ENCODE measurements around the gene CAV3. TPM values are rescaled to one million over a fixed set of nuclear protein-coding genes. Genes with fewer than 3 reads are reported as not detected.

Gene CAV3
- total RNA-seq, 4 donors from 2014 or later, result not detected

GRCh38 chr3:8768364-8769087 is 34.9 kb downstream of the CAV3 start:
- intact Hi-C loops (cut with DNase I; ENCODE audit: low total_unique reads), result no loop called here
- Histone ChIP-seq H3K36me3 (no peaks in the 10 kb centered on the region), H3K27ac (no peak overlapping the region), H3K9me3 (no peaks in the 10 kb centered on the region), H3K27me3 (peaks cover 0 to 15% of the 10 kb centered on the region in 2 donors), H3K4me3 (no peak overlapping the region), H3K4me1 (peaks cover 0 to 16% of the 10 kb centered on the region in 2 donors)
- no peak for DNase-seq
- TF ChIP-seq POLR2A (IDR thresholded peaks at IDR 0.05) (no peak), CTCF (IDR thresholded peaks at IDR 0.05) (no peak)

- H3K27ac ChIP-seq, result no peak within 1 kb of the TSS
- no peak for TF ChIP-seq POLR2A (IDR thresholded peaks at IDR 0.05)
- peak; percentile 80 to 96 (median 91) for TF ChIP-seq CTCF (IDR thresholded peaks at IDR 0.05)
- H3K4me3 ChIP-seq, result peak within 1 kb of the TSS; percentile 19 to 24
- H3K9me3 ChIP-seq, result no peaks in the 10 kb centered on the region
- H3K27me3 ChIP-seq, result peaks cover 0 to 15% of the 10 kb centered on the region in 2 donors
- DNase-seq, result peak; percentile 24 to 61
- H3K4me1 ChIP-seq, result peaks cover 0 to 16% of the 10 kb centered on the region in 2 donors
- intact Hi-C loops (cut with DNase I; ENCODE audit: low total_unique reads), result no loop called here
- H3K36me3 ChIP-seq, result no peaks in the 10 kb centered on the region
Observed at GRCh38 chr3:8769088-8769822, 35.7 kb downstream of the CAV3 start, which contains the start of gene OXTR. OXTR (minus strand) TSS chr3:8769613; CDS start chr3:8768187, 1,426 bp downstream.

GRCh38 chr3:8773941-8774542 is 40.4 kb downstream of the CAV3 start:
- Histone ChIP-seq H3K27ac (no peak overlapping the region), H3K4me3 (no peak overlapping the region), H3K27me3 (peaks cover 0 to 8% of the 10 kb centered on the region in 2 donors), H3K4me1 (peaks cover 0 to 1% of the 10 kb centered on the region in 2 donors), H3K36me3 (no peaks in the 10 kb centered on the region), H3K9me3 (no peaks in the 10 kb centered on the region)
- TF ChIP-seq CTCF (IDR thresholded peaks at IDR 0.05) (no peak), POLR2A (IDR thresholded peaks at IDR 0.05) (no peak)
- DNase-seq, result no peak
- intact Hi-C loops (cut with DNase I; ENCODE audit: low total_unique reads), result no loop called here

- Histone ChIP-seq H3K36me3 (no peaks in the 10 kb centered on the region), H3K4me3 (no peak overlapping the region), H3K9me3 (no peaks in the 10 kb centered on the region), H3K27ac (no peak overlapping the region), H3K27me3 (peaks cover 0 to 7% of the 10 kb centered on the region in 2 donors), H3K4me1 (no peaks in the 10 kb centered on the region)
- TF ChIP-seq CTCF (IDR thresholded peaks at IDR 0.05) (no peak), POLR2A (IDR thresholded peaks at IDR 0.05) (no peak)
- intact Hi-C loops (cut with DNase I; ENCODE audit: low total_unique reads), result no loop called here
- no peak for DNase-seq
Observed at GRCh38 chr3:8775181-8775580, 41.6 kb downstream of the CAV3 start.
